Rectal smooth muscle tissue (tissue), 1 donor: ENCODE measurements around the gene MAP3K1.

Source experiments
- H3K27ac ChIP-seq: one replicate; pipeline ENCODE4 v1.7.0; 2013; ENCODE audit warnings: low read depth, low read length, inconsistent platforms
- H3K27me3 ChIP-seq: one replicate; pipeline ENCODE4 v1.7.0; 2013; ENCODE audit warnings: low read length; ENCODE audit not compliant: control insufficient read depth, insufficient read depth
- H3K36me3 ChIP-seq: one replicate; pipeline ENCODE4 v1.7.0; 2013; ENCODE audit warnings: low read length; ENCODE audit not compliant: control insufficient read depth, insufficient read depth
- H3K4me1 ChIP-seq: one replicate; pipeline ENCODE4 v1.7.0; 2013; ENCODE audit warnings: low read length; ENCODE audit not compliant: control insufficient read depth, insufficient read depth
- H3K4me3 ChIP-seq: one replicate; pipeline ENCODE4 v1.7.0; 2013; ENCODE audit warnings: low read length
- H3K9ac ChIP-seq: one replicate; pipeline ENCODE4 v1.7.0; 2013; ENCODE audit warnings: low read length

The MAP3K1 gene

DNA sequence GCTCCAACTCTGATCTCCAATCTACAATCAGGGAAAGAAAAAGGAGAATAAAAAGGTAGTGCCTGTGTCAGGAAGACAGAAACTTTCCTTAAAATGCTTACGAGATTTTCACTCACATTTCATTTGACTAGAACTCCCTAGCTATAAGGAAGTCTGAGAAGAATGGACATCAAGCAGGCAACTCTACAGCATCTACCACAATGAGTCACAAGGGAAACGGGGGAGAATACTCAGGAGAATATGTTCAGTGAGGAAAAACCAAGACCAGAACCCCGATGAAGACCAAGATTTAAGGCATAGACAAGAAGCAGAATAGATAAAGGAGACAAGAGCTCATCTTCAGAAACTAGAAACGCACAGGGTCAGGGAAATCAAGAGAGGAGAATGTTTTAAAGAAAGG, 85.0 kb downstream of the MAP3K1 start:
- no peaks in the 10 kb centered on the region for H3K36me3 ChIP-seq
- no peaks in the 10 kb centered on the region for H3K27me3 ChIP-seq
- no peak overlapping the region for H3K27ac ChIP-seq
- no peak overlapping the region for H3K9ac ChIP-seq
- H3K4me3 ChIP-seq, result no peak overlapping the region
- H3K4me1 ChIP-seq, result no peaks in the 10 kb centered on the region

DNA sequence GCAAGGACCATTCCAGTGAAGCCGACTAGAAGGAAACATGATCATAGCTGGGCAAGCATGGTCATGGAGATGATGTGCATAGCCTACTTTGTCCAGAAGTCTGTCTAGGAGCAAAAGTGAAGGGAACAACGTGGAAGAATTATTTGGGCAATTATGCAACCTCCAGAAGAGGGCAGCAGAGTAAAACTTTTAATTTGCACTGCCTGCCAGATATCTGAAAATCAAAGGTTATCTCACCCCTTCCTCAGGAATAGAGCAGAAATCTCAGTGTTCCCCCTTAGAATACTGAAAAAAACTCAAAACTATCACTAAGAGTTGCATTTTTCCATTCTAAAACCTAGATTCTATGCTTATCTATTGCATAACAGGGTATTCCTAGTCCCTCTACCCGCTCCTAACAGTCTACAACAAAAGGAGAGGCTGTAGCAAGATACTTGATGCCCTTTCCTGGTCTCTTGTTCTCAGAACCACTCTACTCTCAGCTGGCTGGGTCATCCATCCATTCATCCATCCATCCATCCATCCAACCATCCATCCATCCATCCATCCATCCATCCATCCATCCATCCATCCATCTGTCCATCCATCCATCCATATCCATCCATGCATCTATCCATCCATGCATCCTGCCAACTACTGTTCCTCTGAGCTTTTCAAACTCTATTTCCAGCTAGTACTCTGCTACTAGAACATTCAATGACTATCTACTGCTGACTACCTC, 85.7 kb downstream of the MAP3K1 start:
- Histone ChIP-seq H3K4me1 (no peaks in the 10 kb centered on the region), H3K4me3 (no peak overlapping the region), H3K36me3 (no peaks in the 10 kb centered on the region), H3K9ac (no peak overlapping the region), H3K27me3 (no peaks in the 10 kb centered on the region), H3K27ac (no peak overlapping the region)

DNA sequence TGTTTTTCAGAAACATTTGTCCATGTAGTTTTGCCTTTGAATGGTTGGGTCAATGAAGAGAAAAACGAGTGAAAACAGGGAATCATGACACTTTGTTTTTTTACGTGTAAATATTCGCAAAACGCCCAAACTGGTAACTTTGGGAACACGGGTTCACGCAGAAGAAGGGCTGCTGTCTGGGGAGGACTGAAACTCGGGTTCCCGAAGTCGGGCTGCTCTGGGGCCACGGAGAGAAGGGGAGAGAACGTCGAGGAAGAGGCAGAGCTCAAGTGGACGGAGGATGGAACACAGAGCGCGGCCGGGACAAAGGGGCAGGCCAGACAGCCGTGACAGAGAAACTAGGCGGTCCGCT, 93.6 kb downstream of the MAP3K1 start:
- Histone ChIP-seq H3K9ac (peak overlapping the region; percentile 69), H3K4me3 (peak overlapping the region; percentile 76), H3K36me3 (no peaks in the 10 kb centered on the region), H3K27me3 (no peaks in the 10 kb centered on the region), H3K27ac (peak overlapping the region; percentile 96), H3K4me1 (peaks cover 4% of the 10 kb centered on the region)

DNA sequence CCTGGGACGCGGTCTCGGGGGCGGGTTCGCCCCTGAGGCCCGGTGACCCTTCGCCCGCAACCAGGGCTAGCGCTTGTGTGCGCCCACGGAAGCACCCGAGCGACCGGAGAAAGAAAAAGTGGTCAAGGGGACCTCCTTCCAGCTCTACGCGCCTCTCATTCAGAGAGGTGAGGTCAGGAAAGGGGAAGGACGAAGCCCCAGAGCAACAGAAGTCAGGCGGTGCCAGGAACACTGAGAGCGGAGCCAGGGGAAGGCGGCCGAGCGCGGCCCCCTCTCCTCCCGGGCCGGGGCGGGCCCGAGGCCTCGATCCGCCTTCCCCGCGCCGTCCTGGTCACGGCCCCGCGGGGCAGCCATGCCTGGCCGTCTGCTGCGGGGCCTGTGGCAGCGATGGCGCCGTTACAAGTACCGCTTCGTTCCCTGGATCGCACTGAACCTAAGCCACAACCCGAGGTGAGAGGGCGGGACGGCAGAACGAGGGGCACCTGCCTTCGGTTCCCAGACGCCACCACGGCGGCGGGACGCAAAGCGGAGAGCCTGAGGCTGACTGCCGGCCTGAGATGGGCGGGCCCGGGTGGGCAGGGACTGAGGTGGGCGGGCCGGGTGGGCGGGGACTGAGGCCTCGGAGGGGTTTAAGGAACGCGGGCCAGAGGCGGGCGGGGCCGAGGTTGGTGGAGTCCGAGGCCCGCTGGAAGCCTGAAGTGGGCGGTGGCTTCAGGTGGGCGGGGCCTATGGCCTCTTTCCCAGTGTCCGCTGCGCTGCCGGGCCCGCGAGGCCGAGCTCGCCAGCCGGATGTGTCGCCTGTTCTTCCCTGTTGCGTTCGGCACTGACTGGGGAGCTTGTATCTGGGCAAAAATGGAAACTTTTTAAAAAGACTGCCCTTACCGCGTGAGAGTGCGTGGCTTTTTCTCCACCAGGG, 94.2 kb downstream of the MAP3K1 start, which contains the start of gene SETD9:
Gene SETD9 (plus strand): TSS at position 303 of the 916 bp plus-strand sequence. CDS start 50 bp downstream, at position 353.
- Histone ChIP-seq H3K4me1 (peaks cover 4% of the 10 kb centered on the region), H3K27me3 (no peaks in the 10 kb centered on the region), H3K27ac (peak within 1 kb of the TSS; percentile 96), H3K9ac (peak within 1 kb of the TSS; percentile 69), H3K4me3 (peak within 1 kb of the TSS; percentile 82), H3K36me3 (no peaks in the 10 kb centered on the region)

DNA sequence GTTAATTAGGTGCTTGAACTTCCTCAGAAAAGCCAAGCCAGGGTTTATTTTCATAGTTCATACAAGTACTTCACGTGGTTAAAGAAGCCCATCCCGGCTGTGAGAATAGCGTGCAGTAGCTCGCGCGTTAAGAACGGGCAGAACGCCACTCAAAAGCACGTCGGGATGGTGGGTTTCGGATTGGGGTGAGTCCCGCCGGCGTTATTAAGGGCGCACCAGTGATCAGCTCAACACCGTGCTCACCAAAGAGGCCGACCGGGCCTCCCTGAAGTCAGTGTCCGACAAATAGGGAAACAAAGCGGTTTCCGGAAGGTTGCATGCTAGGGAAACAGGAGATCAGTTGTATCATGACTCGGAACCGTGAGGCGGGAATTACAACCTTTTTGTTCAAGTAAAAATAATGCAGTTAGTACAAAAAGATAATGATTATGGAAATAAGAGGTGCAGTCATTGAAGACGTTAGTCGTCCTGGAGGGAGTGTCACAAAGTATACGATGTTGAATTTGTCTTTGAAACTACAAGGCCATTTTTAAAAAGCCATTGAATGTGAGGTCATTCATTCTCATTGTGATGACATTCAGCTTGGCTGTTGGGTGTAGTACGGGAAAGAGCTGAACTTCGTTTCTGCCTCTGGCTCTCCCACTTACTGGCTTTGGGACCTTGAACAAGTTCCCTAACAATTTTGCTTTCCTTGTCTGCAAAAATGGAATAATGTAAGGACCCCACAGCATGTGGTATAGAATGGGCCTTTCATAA, 95.0 kb downstream of the MAP3K1 start:
- Histone ChIP-seq H3K4me3 (peak overlapping the region; percentile 82), H3K36me3 (no peaks in the 10 kb centered on the region), H3K27me3 (no peaks in the 10 kb centered on the region), H3K9ac (peak overlapping the region; percentile 46), H3K27ac (peak overlapping the region; percentile 76), H3K4me1 (peaks cover 4% of the 10 kb centered on the region)

DNA sequence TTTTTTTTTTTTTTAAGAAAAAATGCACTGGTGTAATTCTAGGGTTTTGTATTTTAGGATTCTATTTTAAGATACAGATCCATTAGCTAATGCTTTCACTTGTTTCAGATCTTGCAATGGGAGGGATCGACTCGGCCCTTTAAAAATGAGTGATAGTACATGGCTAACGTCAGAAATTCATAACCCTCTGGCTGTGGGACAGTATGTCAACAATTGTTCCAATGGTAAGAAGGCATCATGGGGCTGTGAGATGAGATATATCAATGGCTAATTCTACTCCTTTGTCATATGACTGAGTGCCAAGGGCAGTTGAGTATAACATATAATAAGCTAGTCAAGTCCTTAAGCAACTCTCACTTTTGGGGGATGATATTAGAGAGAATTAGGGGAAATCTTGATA, 98.4 kb downstream of the MAP3K1 start:
- no peaks in the 10 kb centered on the region for H3K27me3 ChIP-seq
- H3K27ac ChIP-seq, result no peak overlapping the region
- H3K9ac ChIP-seq, result no peak overlapping the region
- peaks cover 4% of the 10 kb centered on the region for H3K4me1 ChIP-seq
- no peak overlapping the region for H3K4me3 ChIP-seq
- peaks cover 2% of the 10 kb centered on the region for H3K36me3 ChIP-seq

DNA sequence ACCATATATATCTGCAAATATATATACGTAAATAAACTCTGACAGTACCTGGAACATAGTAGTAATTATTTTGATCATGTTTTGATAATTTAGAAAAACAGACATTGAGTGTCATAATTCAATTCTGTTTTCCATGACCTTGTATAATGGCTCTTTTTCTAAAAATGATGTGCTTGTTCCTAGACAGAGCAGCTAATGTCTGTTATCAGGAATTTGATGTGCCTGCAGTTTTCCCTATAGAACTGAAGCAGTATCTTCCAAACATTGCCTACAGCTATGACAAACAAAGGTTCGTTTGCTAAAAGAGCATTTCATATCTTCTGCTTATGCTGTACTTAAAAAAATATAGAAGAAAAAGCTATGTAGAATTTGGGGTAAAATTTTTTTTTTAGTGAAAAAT, 99.3 kb downstream of the MAP3K1 start:
- H3K27ac ChIP-seq, result no peak overlapping the region
- no peaks in the 10 kb centered on the region for H3K27me3 ChIP-seq
- peaks cover 4% of the 10 kb centered on the region for H3K4me1 ChIP-seq
- H3K4me3 ChIP-seq, result no peak overlapping the region
- H3K36me3 ChIP-seq, result peaks cover 2% of the 10 kb centered on the region
- H3K9ac ChIP-seq, result no peak overlapping the region

DNA sequence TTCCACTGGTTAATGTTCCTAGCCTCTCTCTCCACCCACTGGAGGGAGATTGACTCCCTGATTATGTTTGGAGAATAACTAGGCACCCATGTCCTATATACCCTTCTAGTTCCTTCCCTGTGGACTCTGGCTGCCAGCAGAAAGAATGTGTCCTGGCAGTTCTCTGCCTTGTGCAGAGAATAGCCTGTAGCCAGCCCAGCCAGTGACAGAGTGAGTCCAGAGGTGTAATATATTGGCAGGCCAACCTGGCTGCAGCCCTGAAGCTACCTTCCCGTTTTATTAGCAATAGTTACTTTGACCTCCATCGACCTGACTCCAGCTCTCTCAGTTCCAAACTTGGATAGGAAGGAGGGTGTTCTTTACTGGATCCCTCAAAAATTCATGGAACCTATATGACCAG, 102.2 kb downstream of the MAP3K1 start:
- Histone ChIP-seq H3K9ac (no peak overlapping the region), H3K27me3 (no peaks in the 10 kb centered on the region), H3K27ac (no peak overlapping the region), H3K4me1 (no peaks in the 10 kb centered on the region), H3K36me3 (peaks cover 4% of the 10 kb centered on the region), H3K4me3 (no peak overlapping the region)

DNA sequence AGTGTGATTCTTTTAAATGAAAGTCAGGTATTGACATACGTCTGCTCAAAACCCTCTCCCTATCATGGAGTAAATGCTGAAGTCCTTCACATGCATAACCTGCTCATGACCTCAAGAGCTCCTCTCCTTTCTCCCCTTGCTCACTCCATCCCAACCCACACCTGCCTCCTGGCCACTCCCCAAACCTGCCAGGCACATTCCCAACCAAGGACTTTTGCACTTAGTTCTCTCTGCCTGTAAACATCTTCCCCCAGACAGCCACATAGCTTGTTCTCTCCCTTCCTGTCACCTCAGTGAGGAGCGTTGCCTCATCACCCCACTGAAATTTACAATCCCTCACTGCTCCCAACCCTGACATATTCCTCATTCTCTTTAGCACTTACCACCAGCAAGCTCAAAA, 102.7 kb downstream of the MAP3K1 start:
- H3K36me3 ChIP-seq, result peaks cover 9% of the 10 kb centered on the region
- no peak overlapping the region for H3K9ac ChIP-seq
- H3K4me3 ChIP-seq, result no peak overlapping the region
- no peaks in the 10 kb centered on the region for H3K4me1 ChIP-seq
- no peak overlapping the region for H3K27ac ChIP-seq
- H3K27me3 ChIP-seq, result no peaks in the 10 kb centered on the region

DNA sequence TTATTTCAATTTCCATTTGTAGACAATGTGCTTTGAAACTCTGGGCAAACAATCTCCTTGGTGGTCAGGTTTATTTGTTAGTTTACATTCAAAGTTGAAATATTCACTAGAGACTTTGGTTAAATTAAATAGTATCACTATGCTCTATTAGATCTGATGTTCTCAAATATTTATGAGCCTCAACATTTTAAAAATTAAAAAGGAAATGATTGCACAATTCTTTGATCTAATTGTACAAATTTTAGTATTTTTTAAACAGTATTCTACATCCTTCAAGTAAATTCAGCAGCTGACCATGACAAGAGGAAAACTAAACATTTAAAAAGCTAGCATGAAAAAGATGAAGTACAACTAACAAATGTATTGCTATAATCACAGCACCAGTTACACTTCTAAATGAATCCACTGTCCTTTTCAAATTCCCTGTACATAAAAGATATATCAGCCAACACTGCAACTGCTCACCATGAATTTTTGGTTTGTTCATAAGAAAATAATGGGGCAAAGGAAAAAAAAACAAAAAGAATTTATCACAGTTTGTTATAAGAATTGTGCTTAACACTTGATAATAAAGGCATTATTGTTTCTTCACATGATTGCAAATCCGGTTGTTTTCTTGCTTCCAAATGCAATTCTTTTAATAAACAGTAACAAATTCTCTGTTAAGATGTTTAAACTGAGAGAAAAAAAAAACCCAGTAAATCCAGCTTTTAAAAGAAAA, 104.8 kb downstream of the MAP3K1 start:
- H3K36me3 ChIP-seq, result peaks cover 14% of the 10 kb centered on the region
- no peak overlapping the region for H3K9ac ChIP-seq
- no peak overlapping the region for H3K4me3 ChIP-seq
- H3K4me1 ChIP-seq, result no peaks in the 10 kb centered on the region
- no peak overlapping the region for H3K27ac ChIP-seq
- H3K27me3 ChIP-seq, result no peaks in the 10 kb centered on the region

DNA sequence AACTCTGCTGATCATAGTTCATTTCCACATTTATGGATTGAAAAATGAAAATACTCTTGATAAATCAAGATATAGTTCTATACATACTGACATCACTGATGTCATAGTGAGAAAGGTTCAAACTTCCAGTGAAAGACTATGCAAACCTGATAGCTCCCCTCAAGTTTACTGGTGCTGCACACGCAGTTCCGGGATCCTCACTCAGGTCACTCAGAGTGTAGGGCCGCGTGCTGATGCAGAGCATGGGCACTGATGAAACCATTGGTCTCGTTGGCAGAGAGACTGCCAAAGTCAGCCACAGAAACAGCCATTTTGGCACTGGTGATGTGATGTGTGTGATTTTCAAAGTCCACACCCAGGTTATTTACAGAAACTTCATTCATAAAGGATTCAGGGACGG, 107.6 kb downstream of the MAP3K1 start:
- H3K9ac ChIP-seq, result no peak overlapping the region
- H3K4me1 ChIP-seq, result no peaks in the 10 kb centered on the region
- H3K27me3 ChIP-seq, result no peaks in the 10 kb centered on the region
- H3K4me3 ChIP-seq, result no peak overlapping the region
- peaks cover 17% of the 10 kb centered on the region for H3K36me3 ChIP-seq
- H3K27ac ChIP-seq, result no peak overlapping the region

DNA sequence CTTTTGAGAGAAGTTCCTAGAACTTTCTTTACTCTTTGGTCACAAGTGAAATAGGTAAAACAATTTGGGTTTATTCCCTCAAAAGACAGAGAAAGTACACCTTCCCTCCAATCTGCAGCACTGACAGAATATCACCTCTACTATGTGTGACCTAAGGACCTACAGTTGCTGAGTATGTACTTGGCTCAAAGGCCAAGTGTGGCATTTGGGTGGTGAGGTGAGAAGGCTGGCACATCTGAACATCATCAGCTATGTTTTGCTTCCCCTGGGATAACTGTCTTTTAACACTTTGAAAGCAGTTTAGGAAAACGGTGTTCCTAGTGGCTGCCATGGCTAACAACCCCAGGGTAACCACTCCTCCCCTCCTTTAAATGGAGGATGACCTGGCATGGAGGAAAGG, 119.0 kb downstream of the MAP3K1 start:
- no peak overlapping the region for H3K4me3 ChIP-seq

More for the DNA sequence above, 119.0 kb downstream of the MAP3K1 start:
- H3K4me1 ChIP-seq, result no peaks in the 10 kb centered on the region
- H3K27ac ChIP-seq, result no peak overlapping the region
- H3K9ac ChIP-seq, result no peak overlapping the region
- peaks cover 29% of the 10 kb centered on the region for H3K36me3 ChIP-seq
- H3K27me3 ChIP-seq, result no peaks in the 10 kb centered on the region
